Measurements from ENCODE around the gene RARS2.

RARS2 gene

GRCh38 chr6:87574237-87574804, 15.5 kb downstream of the RARS2 start:
- DNase-seq (ENCODE audit: low read depth in 2 of 2), result no peak

GRCh38 chr6:87573307-87574024, 16.3 kb downstream of the RARS2 start:
- no peak for DNase-seq (ENCODE audit: low read depth in 2 of 2)

GRCh38 chr6:87572883-87573282, 16.9 kb downstream of the RARS2 start:
- DNase-seq (ENCODE audit: low read depth in 2 of 2), result no peak

- no peak for DNase-seq (ENCODE audit: low read depth in 2 of 2)
Observed at GRCh38 chr6:87572021-87572420, 17.8 kb downstream of the RARS2 start.

GRCh38 chr6:87561017-87561416, 28.8 kb downstream of the RARS2 start:
- DNase-seq (ENCODE audit: low read depth in 2 of 2), result no peak

GRCh38 chr6:87558446-87558845, 31.3 kb downstream of the RARS2 start:
- no peak for DNase-seq (ENCODE audit: low read depth in 2 of 2)

- DNase-seq (ENCODE audit: low read depth in 2 of 2), result no peak
Observed at GRCh38 chr6:87555506-87555905, 34.3 kb downstream of the RARS2 start.

GRCh38 chr6:87553159-87553765, 36.5 kb downstream of the RARS2 start:
- no peak for DNase-seq (ENCODE audit: low read depth in 2 of 2)

GRCh38 chr6:87551799-87552198, 38.0 kb downstream of the RARS2 start:
- no peak for DNase-seq (ENCODE audit: low read depth in 2 of 2)

- no peak for DNase-seq (ENCODE audit: low read depth in 2 of 2)
Observed at GRCh38 chr6:87544474-87544735, 45.4 kb downstream of the RARS2 start.

- DNase-seq (ENCODE audit: low read depth in 2 of 2), result no peak
Observed at GRCh38 chr6:87543696-87544473, 45.9 kb downstream of the RARS2 start.

- no peak for DNase-seq (ENCODE audit: low read depth in 2 of 2)
Observed at GRCh38 chr6:87541744-87542143, 48.0 kb downstream of the RARS2 start.

GRCh38 chr6:87541041-87541440, 48.7 kb downstream of the RARS2 start:
- DNase-seq (ENCODE audit: low read depth in 2 of 2), result no peak

GRCh38 chr6:87540539-87540938, 49.2 kb downstream of the RARS2 start:
- no peak for DNase-seq (ENCODE audit: low read depth in 2 of 2)

GRCh38 chr6:87539554-87539953, 50.2 kb downstream of the RARS2 start:
- DNase-seq (ENCODE audit: low read depth in 2 of 2), result no peak

- DNase-seq (ENCODE audit: low read depth in 2 of 2), result no peak
Observed at GRCh38 chr6:87538510-87539260, 51.1 kb downstream of the RARS2 start.

- DNase-seq (ENCODE audit: low read depth in 2 of 2), result no peak
Observed at GRCh38 chr6:87534377-87535047, 55.3 kb downstream of the RARS2 start.

GRCh38 chr6:87529221-87529620, 60.6 kb downstream of the RARS2 start:
- no peak for DNase-seq (ENCODE audit: low read depth in 2 of 2)

GRCh38 chr6:87522686-87523085, 67.1 kb downstream of the RARS2 start:
- no peak for DNase-seq (ENCODE audit: low read depth in 2 of 2)

GRCh38 chr6:87518453-87518852, 71.3 kb downstream of the RARS2 start:
- no peak for DNase-seq (ENCODE audit: low read depth in 2 of 2)

GRCh38 chr6:87514831-87515230, 75.0 kb downstream of the RARS2 start:
- DNase-seq (ENCODE audit: low read depth in 2 of 2), result no peak

- DNase-seq (ENCODE audit: low read depth in 2 of 2), result no peak
Observed at GRCh38 chr6:87504441-87504840, 85.3 kb downstream of the RARS2 start.

Data from stimulated activated CD8-positive, alpha-beta memory T cell treated with anti-CD3 and anti-CD28 coated beads, Interleukin-2, amount 100 ng/mL, for 48 hours (primary cell).